Panc1 (cell line): ENCODE results near the gene AMTN.

Source experiments
- CTCF ChIP-seq: fragments of 450-650 bp; IDR thresholded peaks from 2 replicates; pipeline ENCODE4 v1.5.1; 2017; ENCODE audit warnings: mild to moderate bottlenecking
- POLR2AphosphoS5 ChIP-seq: IDR thresholded peaks from 2 replicates; pipeline ENCODE4 v1.6.1; 2012; ENCODE audit warnings: mild to moderate bottlenecking, low read depth, low read length, moderate library complexity
- SIN3A ChIP-seq: IDR thresholded peaks from 2 replicates; pipeline ENCODE4 v1.6.1; 2012; ENCODE audit warnings: low read depth, mild to moderate bottlenecking, low read length, moderate library complexity, borderline replicate concordance; ENCODE audit not compliant: insufficient read depth
- TCF7L2 ChIP-seq: IDR thresholded peaks from 2 replicates; pipeline ENCODE4 v1.6.1; 2011; ENCODE audit warnings: mild to moderate bottlenecking, low read depth, low read length, inconsistent platforms
- TF ChIP-seq, protein P1 (sequence below), 2 experiments: IDR thresholded peaks; 2 replicates each; pipeline ENCODE4 v1.6.1; 2011 to 2012; ENCODE audit warnings: low read depth in 2 of 2, control low read depth in 1 of 2, low read length in 1 of 2, mild to moderate bottlenecking in 1 of 2, moderate library complexity in 1 of 2; ENCODE audit not compliant: insufficient read depth in 1 of 2

DNA sequence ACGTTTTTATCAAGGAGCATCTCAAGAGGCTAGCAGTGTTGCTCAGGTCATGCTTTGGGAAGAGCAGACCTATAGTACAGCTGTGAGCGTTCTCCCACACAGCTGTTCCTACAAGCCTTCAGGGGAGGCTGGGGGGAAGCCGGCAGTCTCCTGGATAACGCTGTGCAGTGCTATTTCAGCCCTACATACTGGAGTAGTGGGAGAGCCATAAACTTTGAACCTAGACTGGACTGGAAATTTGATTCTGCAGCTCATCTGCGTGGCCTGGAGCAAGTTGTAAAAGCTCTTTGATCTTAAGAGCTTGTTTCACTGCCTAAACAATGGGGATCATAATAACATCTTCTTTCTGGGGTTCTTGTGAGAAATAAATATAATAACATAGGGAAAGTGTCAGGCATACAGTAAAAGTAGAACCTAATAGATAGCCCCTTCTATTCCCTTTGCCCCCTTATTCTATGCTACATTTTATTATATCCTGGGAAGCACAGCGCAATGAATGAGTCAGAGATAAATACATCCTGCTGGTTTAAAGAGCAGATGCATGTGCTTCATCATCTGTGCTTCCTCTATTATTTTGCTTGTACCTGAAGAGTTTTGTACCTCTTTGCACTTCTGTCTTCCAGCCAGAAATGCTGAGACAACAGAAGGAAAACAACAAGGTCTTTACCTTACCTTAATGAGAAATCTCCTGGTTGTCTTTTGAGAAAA is 59.0 kb downstream of the AMTN start:
- TF ChIP-seq SIN3A = no peak
- no peak for TF ChIP-seq CTCF
- TF ChIP-seq TCF7L2 = no peak
- TF ChIP-seq POLR2AphosphoS5 = no peak
- TF ChIP-seq, protein P1, sequence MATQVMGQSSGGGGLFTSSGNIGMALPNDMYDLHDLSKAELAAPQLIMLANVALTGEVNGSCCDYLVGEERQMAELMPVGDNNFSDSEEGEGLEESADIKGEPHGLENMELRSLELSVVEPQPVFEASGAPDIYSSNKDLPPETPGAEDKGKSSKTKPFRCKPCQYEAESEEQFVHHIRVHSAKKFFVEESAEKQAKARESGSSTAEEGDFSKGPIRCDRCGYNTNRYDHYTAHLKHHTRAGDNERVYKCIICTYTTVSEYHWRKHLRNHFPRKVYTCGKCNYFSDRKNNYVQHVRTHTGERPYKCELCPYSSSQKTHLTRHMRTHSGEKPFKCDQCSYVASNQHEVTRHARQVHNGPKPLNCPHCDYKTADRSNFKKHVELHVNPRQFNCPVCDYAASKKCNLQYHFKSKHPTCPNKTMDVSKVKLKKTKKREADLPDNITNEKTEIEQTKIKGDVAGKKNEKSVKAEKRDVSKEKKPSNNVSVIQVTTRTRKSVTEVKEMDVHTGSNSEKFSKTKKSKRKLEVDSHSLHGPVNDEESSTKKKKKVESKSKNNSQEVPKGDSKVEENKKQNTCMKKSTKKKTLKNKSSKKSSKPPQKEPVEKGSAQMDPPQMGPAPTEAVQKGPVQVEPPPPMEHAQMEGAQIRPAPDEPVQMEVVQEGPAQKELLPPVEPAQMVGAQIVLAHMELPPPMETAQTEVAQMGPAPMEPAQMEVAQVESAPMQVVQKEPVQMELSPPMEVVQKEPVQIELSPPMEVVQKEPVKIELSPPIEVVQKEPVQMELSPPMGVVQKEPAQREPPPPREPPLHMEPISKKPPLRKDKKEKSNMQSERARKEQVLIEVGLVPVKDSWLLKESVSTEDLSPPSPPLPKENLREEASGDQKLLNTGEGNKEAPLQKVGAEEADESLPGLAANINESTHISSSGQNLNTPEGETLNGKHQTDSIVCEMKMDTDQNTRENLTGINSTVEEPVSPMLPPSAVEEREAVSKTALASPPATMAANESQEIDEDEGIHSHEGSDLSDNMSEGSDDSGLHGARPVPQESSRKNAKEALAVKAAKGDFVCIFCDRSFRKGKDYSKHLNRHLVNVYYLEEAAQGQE (IDR thresholded peaks at IDR 0.05; ENCODE audit: insufficient read depth in 1 of 2, low read depth in 2 of 2, low read length in 1 of 2) = no peak
